ENCODE measurements around the gene BTBD1.

DNA sequence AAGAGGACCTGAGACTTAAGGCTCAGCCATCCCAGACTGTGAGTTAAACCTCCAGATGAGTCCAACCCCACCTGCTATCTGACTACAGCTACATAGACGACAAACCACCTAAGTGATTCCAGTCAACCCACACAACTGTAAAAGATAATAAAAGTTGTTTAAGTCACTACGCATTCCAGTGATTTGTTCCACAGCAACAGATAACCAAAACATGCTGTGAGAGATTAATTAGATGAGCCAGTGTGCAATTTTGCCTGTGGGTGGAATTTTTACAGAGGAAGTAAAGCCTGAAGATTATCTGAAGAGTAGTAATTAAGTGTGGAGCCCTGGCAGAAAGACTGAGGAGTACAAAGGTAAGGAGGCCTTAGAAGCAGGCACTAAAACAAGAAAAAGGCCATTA is 5.4 kb downstream of the BTBD1 start:
- TF ChIP-seq, protein P1, sequence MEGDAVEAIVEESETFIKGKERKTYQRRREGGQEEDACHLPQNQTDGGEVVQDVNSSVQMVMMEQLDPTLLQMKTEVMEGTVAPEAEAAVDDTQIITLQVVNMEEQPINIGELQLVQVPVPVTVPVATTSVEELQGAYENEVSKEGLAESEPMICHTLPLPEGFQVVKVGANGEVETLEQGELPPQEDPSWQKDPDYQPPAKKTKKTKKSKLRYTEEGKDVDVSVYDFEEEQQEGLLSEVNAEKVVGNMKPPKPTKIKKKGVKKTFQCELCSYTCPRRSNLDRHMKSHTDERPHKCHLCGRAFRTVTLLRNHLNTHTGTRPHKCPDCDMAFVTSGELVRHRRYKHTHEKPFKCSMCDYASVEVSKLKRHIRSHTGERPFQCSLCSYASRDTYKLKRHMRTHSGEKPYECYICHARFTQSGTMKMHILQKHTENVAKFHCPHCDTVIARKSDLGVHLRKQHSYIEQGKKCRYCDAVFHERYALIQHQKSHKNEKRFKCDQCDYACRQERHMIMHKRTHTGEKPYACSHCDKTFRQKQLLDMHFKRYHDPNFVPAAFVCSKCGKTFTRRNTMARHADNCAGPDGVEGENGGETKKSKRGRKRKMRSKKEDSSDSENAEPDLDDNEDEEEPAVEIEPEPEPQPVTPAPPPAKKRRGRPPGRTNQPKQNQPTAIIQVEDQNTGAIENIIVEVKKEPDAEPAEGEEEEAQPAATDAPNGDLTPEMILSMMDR (IDR thresholded peaks at IDR 0.05): no peak
- TF ChIP-seq POLR2A (IDR thresholded peaks at IDR 0.05): no peak

All from upper lobe of left lung (tissue), 4 donors.